ENCODE results near the gene GRK3. TPM values are rescaled to one million over a fixed set of nuclear protein-coding genes. Genes with fewer than 3 reads are reported as not detected.
"Not testable (repeated sequence)": the region's sequence is repeated elsewhere in the genome, so short reads cannot be mapped to it uniquely, and the experiment has no call there.

The GRK3 gene
- total and polyA plus RNA-seq, 8 donors: 18.4 to 33.9 (median 23.8) TPM

DNA sequence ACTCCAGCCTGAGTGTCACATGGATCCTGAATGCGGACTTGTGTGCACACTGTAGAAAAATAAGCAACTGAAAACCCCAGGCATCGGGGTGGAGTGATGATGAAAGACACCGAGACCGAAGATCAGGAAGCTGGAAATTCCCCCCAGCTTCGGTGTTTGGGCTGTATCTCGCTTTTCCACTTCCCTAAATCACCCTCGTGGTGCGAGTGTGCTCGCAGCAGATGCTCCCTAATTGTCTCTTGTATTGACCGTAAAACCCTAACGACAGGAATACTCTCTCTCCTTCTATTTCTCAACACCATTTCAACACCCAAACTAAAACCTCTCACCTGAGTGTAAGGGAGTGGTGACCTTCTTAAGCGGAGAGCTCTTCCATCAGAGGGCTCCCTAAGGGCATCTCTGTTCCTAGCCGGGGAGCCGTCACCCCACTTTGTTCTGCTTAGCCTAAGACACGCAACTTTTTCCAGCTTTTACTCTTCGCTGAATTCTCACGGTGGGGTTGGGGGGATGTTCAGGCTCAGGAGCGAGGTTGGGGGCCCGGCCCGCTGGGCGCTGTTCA lies 635 bp upstream of the GRK3 start:
- Histone ChIP-seq H3K27me3 (peaks cover 0 to 4% of the 10 kb centered on the region in 2 donors), H3K9me3 (no peaks in the 10 kb centered on the region), H3K27ac (peak overlapping the region; percentile 67 to 81), H3K4me3 (peak overlapping the region; percentile 41 to 87), H3K36me3 (no peaks in the 10 kb centered on the region), H3K4me1 (peaks cover 16 to 57% of the 10 kb centered on the region in 2 donors)
- DNase-seq (peak in 3 of 4 donors; percentile 51 to 73 (median 64)), ATAC-seq (peak; percentile 59)
- TF ChIP-seq, protein P1, sequence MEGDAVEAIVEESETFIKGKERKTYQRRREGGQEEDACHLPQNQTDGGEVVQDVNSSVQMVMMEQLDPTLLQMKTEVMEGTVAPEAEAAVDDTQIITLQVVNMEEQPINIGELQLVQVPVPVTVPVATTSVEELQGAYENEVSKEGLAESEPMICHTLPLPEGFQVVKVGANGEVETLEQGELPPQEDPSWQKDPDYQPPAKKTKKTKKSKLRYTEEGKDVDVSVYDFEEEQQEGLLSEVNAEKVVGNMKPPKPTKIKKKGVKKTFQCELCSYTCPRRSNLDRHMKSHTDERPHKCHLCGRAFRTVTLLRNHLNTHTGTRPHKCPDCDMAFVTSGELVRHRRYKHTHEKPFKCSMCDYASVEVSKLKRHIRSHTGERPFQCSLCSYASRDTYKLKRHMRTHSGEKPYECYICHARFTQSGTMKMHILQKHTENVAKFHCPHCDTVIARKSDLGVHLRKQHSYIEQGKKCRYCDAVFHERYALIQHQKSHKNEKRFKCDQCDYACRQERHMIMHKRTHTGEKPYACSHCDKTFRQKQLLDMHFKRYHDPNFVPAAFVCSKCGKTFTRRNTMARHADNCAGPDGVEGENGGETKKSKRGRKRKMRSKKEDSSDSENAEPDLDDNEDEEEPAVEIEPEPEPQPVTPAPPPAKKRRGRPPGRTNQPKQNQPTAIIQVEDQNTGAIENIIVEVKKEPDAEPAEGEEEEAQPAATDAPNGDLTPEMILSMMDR (IDR thresholded peaks at IDR 0.05): no peak
- intact Hi-C loops (cut with DNase I): no loop called here

DNA sequence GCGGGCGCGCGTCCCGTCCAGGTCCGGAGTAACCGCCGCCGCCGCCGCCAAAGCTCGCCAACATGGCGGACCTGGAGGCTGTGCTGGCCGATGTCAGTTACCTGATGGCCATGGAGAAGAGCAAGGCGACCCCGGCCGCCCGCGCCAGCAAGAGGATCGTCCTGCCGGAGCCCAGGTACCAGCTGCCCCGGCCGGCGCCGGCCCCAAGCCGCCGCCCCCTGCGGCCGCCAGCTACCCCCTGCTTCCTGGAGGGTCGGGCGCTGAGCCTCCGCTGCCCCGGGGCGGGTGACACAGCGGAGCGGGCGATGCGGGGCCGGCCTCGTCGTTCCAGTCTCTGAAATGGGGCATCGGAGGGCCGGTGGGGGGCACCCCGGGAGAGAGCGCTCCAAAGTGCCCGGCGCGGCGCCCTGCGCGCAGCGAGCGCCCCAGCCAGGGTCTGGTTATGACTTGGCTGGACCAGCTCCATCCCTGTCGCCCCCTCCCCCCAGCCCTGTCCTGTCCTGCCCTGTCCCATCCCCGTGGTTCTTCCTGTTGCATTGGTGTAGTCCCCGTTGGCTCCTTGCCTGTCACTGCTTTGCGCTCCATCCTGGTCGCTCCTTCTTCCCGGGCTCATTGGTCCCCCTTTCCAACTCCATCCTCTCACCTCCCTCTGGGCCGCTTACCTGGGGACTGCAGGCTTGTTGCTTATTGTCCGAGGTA lies 653 bp downstream of the GRK3 start:
- ATAC-seq: peak; percentile 4
- Histone ChIP-seq H3K9me3 (no peaks in the 10 kb centered on the region), H3K27me3 (peaks cover 0 to 4% of the 10 kb centered on the region in 2 donors), H3K27ac (peak overlapping the region; percentile 72 to 82), H3K36me3 (no peaks in the 10 kb centered on the region), H3K4me1 (peaks cover 16 to 70% of the 10 kb centered on the region in 2 donors), H3K4me3 (peak overlapping the region; percentile 79 to 87)
- TF ChIP-seq, protein P1 (IDR thresholded peaks at IDR 0.05): no peak
- intact Hi-C loops (cut with DNase I): no loop called here
- DNase-seq: peak; percentile 40 to 86 (median 43)

DNA sequence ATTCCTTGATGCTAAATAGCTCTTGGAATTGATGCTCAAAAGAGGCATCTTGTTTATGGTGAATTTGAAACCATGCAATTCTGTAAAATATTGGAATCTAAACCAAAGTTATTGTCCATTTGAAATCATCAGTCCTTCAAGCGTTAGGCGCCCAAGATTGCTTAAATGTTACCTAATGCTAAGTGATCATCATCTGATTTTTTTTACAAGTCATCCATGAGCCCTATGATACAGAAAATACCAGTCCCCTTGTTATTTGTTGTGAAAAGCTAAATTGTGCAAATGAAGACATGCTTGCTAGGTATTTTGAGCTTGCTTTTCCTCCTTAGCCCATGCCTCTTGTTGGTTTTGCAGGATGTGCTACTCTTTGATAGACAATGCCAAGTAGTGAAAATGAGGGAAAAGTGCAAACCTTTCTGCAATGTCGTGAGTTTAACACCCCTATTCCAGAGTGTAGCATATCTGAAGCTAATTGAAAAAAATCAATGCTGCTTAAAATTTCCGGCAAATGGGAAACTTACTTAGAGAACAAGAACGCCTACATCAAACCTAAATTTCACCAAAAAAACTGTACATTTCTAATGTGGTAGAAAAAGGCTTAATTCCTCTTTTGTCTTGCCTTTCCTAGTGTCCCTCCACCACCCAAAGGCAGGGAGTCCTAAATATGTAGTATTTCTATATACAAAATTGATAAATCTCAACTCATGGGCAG lies 1.9 kb downstream of the GRK3 start:
- intact Hi-C loops (cut with DNase I): no loop called here

DNA sequence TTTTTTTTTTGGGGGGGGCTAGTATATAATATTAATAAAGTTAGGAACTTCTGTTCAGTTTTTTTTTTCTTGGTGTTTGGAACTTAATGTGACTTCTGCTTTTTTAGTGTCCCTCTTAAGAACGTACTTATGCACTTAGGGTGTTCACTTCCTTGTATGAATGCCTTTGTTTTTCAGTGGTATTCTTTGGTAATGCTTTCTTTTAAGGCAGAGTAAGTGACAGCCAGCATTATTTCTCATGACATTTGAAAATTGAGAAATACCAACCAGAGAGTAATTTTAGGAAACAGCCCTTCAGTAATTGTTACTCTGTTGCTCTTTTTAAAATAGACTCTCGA lies 2.4 kb downstream of the GRK3 start:
- Histone ChIP-seq H3K27ac (peak overlapping the region; percentile 20 to 82), H3K4me1 (peaks cover 16 to 85% of the 10 kb centered on the region in 2 donors), H3K9me3 (no peaks in the 10 kb centered on the region), H3K4me3 (peak overlapping the region in 1 of 2 donors; percentile 87), H3K27me3 (peaks cover 0 to 4% of the 10 kb centered on the region in 2 donors), H3K36me3 (no peaks in the 10 kb centered on the region)
- ATAC-seq: peak; percentile 13
- intact Hi-C loops (cut with DNase I): no loop called here
- no peak for DNase-seq
- TF ChIP-seq, protein P1 (IDR thresholded peaks at IDR 0.05): no peak

More for the DNA sequence above, 1.9 kb downstream of the GRK3 start:
- Histone ChIP-seq H3K27ac (peak overlapping the region; percentile 20 to 82), H3K4me3 (peak overlapping the region; percentile 79 to 87), H3K36me3 (no peaks in the 10 kb centered on the region), H3K27me3 (peaks cover 0 to 4% of the 10 kb centered on the region in 2 donors), H3K4me1 (peaks cover 16 to 82% of the 10 kb centered on the region in 2 donors), H3K9me3 (no peaks in the 10 kb centered on the region)
- DNase-seq: no peak
- ATAC-seq: no peak
- TF ChIP-seq, protein P1 (IDR thresholded peaks at IDR 0.05): no peak

DNA sequence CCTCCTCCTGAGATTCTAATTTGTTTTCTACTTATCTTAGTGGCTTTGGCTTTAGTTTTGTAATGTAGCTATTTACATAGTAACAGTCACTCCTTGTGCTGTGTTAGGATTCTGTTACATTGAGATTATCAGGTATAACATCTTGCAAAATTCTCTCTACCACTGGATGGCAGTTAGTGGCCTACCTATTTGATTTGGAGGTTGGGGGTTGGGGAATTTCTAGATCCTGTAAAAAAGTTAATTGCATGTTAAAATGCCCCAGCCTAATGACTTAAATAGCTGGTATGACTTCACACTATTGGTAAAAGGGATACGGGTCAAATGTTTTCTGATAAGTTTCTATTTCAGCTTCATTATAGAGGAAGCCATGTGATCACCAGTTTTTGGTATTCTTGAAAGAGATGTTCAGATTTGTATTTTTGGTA lies 2.8 kb downstream of the GRK3 start:
- H3K4me3 ChIP-seq: peak overlapping the region in 1 of 2 donors; percentile 9
- ATAC-seq (peak; percentile 19), DNase-seq (no peak)
- peaks cover 16 to 83% of the 10 kb centered on the region in 2 donors for H3K4me1 ChIP-seq
- H3K36me3 ChIP-seq: no peaks in the 10 kb centered on the region
- no peaks in the 10 kb centered on the region for H3K9me3 ChIP-seq
- peaks cover 0 to 4% of the 10 kb centered on the region in 2 donors for H3K27me3 ChIP-seq
- TF ChIP-seq, protein P1 (IDR thresholded peaks at IDR 0.05): no peak
- intact Hi-C loops (cut with DNase I): no loop called here
- H3K27ac ChIP-seq: peak overlapping the region; percentile 8 to 82

DNA sequence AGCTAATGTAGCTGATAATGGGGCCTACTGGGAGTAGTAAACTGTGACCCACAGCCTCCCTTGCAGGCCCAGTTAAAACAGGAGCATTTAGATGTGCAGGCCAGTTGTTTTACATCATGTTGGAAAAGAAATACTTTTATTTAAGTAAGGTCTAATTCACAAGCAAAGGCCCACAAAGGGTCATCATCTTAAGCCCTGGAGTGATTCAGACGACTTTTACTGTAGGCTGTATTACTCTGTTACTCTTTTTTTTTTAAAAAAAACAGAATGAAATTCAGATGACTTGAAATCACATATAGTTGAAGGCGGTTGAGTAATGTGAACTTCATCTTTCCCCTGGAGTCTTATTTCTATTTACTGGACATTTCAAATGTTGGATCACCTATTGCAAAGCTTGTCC lies 3.6 kb downstream of the GRK3 start:
- H3K36me3 ChIP-seq; H3K9me3 ChIP-seq; H3K27me3 ChIP-seq; H3K4me3 ChIP-seq; DNase-seq; intact Hi-C loops (cut with DNase I); ATAC-seq: not testable (repeated sequence)
- Histone ChIP-seq H3K27ac (peak overlapping the region in 1 of 2 donors; percentile 82), H3K4me1 (peaks cover 16 to 81% of the 10 kb centered on the region in 2 donors)
